Mammary epithelial cell (primary cell): ENCODE results near the gene CNTN5.

Experiments used
- EZH2 ChIP-seq: IDR thresholded peaks from 2 replicates; pipeline ENCODE4 v1.6.1; 2012; ENCODE audit warnings: low read length, inconsistent platforms, borderline replicate concordance
- TF ChIP-seq, protein P1 (sequence below), 2 donors: IDR thresholded peaks in 1 of 2; conservative IDR thresholded peaks in 1 of 2; 2 replicates each; pipeline ENCODE4 v1.5.1; 2011 to 2012; ENCODE audit warnings: inconsistent platforms in 2 of 2, low read length in 2 of 2, mild to moderate bottlenecking in 2 of 2, control low read depth in 1 of 2, low read depth in 1 of 2; ENCODE audit not compliant: insufficient read depth in 1 of 2; ENCODE audit errors: extremely low read depth in 1 of 2

DNA sequence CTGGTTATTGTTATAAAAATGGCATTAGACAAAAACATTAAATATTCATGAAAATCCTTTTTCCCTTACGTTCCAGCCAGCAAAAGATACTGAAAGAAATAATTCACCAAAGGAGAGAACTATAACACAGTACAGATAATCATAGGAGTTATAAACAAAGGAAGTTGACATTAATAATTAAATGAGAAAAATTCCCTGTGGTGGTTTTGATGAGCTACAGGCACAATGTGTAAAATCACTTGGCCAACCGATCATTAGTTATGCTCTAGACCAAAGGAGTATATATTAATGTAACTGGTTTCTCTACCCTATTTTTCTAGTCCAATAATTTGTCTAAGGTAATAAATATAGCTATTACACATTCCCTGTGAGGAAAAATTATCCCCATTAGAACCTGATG lies 534.7 kb downstream of the CNTN5 start:
- TF ChIP-seq, protein P1, sequence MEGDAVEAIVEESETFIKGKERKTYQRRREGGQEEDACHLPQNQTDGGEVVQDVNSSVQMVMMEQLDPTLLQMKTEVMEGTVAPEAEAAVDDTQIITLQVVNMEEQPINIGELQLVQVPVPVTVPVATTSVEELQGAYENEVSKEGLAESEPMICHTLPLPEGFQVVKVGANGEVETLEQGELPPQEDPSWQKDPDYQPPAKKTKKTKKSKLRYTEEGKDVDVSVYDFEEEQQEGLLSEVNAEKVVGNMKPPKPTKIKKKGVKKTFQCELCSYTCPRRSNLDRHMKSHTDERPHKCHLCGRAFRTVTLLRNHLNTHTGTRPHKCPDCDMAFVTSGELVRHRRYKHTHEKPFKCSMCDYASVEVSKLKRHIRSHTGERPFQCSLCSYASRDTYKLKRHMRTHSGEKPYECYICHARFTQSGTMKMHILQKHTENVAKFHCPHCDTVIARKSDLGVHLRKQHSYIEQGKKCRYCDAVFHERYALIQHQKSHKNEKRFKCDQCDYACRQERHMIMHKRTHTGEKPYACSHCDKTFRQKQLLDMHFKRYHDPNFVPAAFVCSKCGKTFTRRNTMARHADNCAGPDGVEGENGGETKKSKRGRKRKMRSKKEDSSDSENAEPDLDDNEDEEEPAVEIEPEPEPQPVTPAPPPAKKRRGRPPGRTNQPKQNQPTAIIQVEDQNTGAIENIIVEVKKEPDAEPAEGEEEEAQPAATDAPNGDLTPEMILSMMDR (conservative IDR thresholded peaks at IDR 0.05 in 1 of 2, IDR thresholded peaks at IDR 0.05 in 1 of 2; ENCODE audit: extremely low read depth in 1 of 2, insufficient read depth in 1 of 2, low read depth in 1 of 2, low read length in 2 of 2), result no peak
- no peak for TF ChIP-seq EZH2
